ENCODE results near the gene CAPN8.

GRCh38 chr1:223621312-223621734 is 44.2 kb downstream of the CAPN8 start:
- TF ChIP-seq CTCF (IDR thresholded peaks at IDR 0.05) (no peak), POLR2A (IDR thresholded peaks at IDR 0.05) (no peak)
